HG02763 (cell line): ENCODE results near the gene IMP3.

Experiments
- ATAC-seq: cut with Tn5 transposase; IDR thresholded peaks from one replicate; pipeline ENCODE4 v1.9.1; 2021; ENCODE audit warnings: mild to moderate bottlenecking, moderate library complexity; ENCODE audit not compliant: unreplicated experiment

The IMP3 gene

GRCh38 chr15:75625542-75626347 lies 14.3 kb downstream of the IMP3 start, which contains the start of gene SNUPN:
Gene SNUPN (minus strand): TSS chr15:75625725. CDS start chr15:75621051, 4,674 bp downstream.
- ATAC-seq = peak; percentile 71

- no peak for ATAC-seq
Measured at GRCh38 chr15:75622505-75622904, 17.5 kb downstream of the IMP3 start.

- ATAC-seq = no peak
Measured at GRCh38 chr15:75620841-75621391, 19.1 kb downstream of the IMP3 start.

- ATAC-seq = no peak
Measured at GRCh38 chr15:75620058-75620820, 19.8 kb downstream of the IMP3 start.

GRCh38 chr15:75616766-75617165 lies 23.3 kb downstream of the IMP3 start:
- ATAC-seq = no peak

- no peak for ATAC-seq
Measured at GRCh38 chr15:75606711-75607699, 33.0 kb downstream of the IMP3 start.

GRCh38 chr15:75606026-75606425 lies 34.0 kb downstream of the IMP3 start:
- no peak for ATAC-seq

GRCh38 chr15:75599401-75599800 lies 40.6 kb downstream of the IMP3 start:
- no peak for ATAC-seq

- no peak for ATAC-seq
Measured at GRCh38 chr15:75598361-75598760, 41.7 kb downstream of the IMP3 start.

GRCh38 chr15:75597667-75598341 lies 42.2 kb downstream of the IMP3 start:
- ATAC-seq = no peak

GRCh38 chr15:75596703-75597345 lies 43.2 kb downstream of the IMP3 start:
- ATAC-seq = no peak

GRCh38 chr15:75594276-75594675 lies 45.7 kb downstream of the IMP3 start:
- no peak for ATAC-seq

- no peak for ATAC-seq
Measured at GRCh38 chr15:75591655-75592364, 48.2 kb downstream of the IMP3 start.

GRCh38 chr15:75590239-75590638 lies 49.8 kb downstream of the IMP3 start:
- ATAC-seq = no peak
